HG03432 (cell line): Measurements from ENCODE around the gene EME2.

Experiments
- ATAC-seq: cut with Tn5 transposase; IDR thresholded peaks from one replicate; pipeline ENCODE4 v1.9.1; 2021; ENCODE audit warnings: mild to moderate bottlenecking, moderate library complexity; ENCODE audit not compliant: unreplicated experiment

EME2 gene

GRCh38 chr16:1766231-1766630 is 6.4 kb upstream of the EME2 start:
- no peak for ATAC-seq

GRCh38 chr16:1766701-1767100 is 5.9 kb upstream of the EME2 start:
- no peak for ATAC-seq

GRCh38 chr16:1767116-1767994 is 5.3 kb upstream of the EME2 start:
- ATAC-seq: no peak

GRCh38 chr16:1768061-1768766 is 4.4 kb upstream of the EME2 start:
- ATAC-seq: no peak

- no peak for ATAC-seq
Observed at GRCh38 chr16:1768767-1769401, 3.7 kb upstream of the EME2 start.

GRCh38 chr16:1769402-1770300 is 3.0 kb upstream of the EME2 start:
- no peak for ATAC-seq

GRCh38 chr16:1770328-1771187 is 2.1 kb upstream of the EME2 start:
- ATAC-seq: no peak

GRCh38 chr16:1771188-1771863 is 1.3 kb upstream of the EME2 start, which contains the start of gene NME3:
TSS of gene NME3 (minus strand) at chr16:1771543. CDS start at chr16:1771534, 9 bp downstream.
- no peak for ATAC-seq

- ATAC-seq: no peak
Observed at GRCh38 chr16:1771864-1772361, 697 bp upstream of the EME2 start.

- ATAC-seq: peak; percentile 46
Observed at GRCh38 chr16:1772908-1773702, 495 bp downstream of the EME2 start, which contains the start of gene MRPS34. TSS of gene MRPS34 (minus strand) at chr16:1773134. CDS start at chr16:1773119, 15 bp downstream.

GRCh38 chr16:1773703-1774447 is 1.3 kb downstream of the EME2 start:
- peak; percentile 0 for ATAC-seq

- no peak for ATAC-seq
Observed at GRCh38 chr16:1774448-1774780, 1.8 kb downstream of the EME2 start.

- ATAC-seq: no peak
Observed at GRCh38 chr16:1775006-1775845, 2.6 kb downstream of the EME2 start.

- ATAC-seq: no peak
Observed at GRCh38 chr16:1775846-1776671, 3.4 kb downstream of the EME2 start.

- ATAC-seq: no peak
Observed at GRCh38 chr16:1776672-1776955, 4.0 kb downstream of the EME2 start.

GRCh38 chr16:1776991-1777374 is 4.4 kb downstream of the EME2 start:
- ATAC-seq: no peak
